Activated CD4-positive, alpha-beta T cell treated with anti-CD3 and anti-CD28 coated beads, Interleukin-2, amount 10 ng/mL, durations not matched to agents 7 days and 5 days (primary cell): ENCODE results near the gene TMBIM6. TPM values are rescaled to one million over a fixed set of nuclear protein-coding genes. Genes with fewer than 3 reads are reported as not detected.
"Not testable (repeated sequence)": the region's sequence is repeated elsewhere in the genome, so short reads cannot be mapped to it uniquely, and the experiment has no call there.

Experiments
- CTCF ChIA-PET: fragments of 350-600 bp; sonication (Branson Sonifier 250); formaldehyde crosslinking; loops from one replicate; lab custom pipeline; 2021; ENCODE audit warnings: antibody characterized with exemption; lab: Charles Lee
- POLR2A ChIA-PET: fragments of 350-600 bp; sonication (Branson Sonifier 250); formaldehyde crosslinking; loops from one replicate; lab custom pipeline; 2021; ENCODE audit warnings: antibody characterized with exemption; lab: Charles Lee
- DNase-seq: peaks from one replicate; pipeline ENCODE4 v3.0.0-alpha.2; 2020
- H3K27ac Mint-ChIP-seq: one replicate; pipeline ENCODE4 v1.8.0; 2021; ENCODE audit warnings: mild to moderate bottlenecking, moderate library complexity, mixed read lengths
- H3K27me3 Mint-ChIP-seq: one replicate; pipeline ENCODE4 v1.8.0; 2021; ENCODE audit warnings: mixed read lengths
- H3K36me3 Mint-ChIP-seq: one replicate; pipeline ENCODE4 v1.8.0; 2021; ENCODE audit warnings: low read depth, mixed read lengths
- H3K4me1 Mint-ChIP-seq: one replicate; pipeline ENCODE4 v1.8.0; 2021; ENCODE audit warnings: mixed read lengths
- H3K4me3 Mint-ChIP-seq: one replicate; pipeline ENCODE4 v1.8.0; 2021; ENCODE audit warnings: mild to moderate bottlenecking, moderate library complexity, mixed read lengths
- H3K9me3 Mint-ChIP-seq: one replicate; pipeline ENCODE4 v1.8.0; 2021; ENCODE audit warnings: mixed read lengths
- total RNA-seq, 2 experiments: library from RNA; stranded (reverse); gene quantifications; one replicate each; pipeline ENCODE4 v1.2.3, GENCODE V29; 2021

TMBIM6 gene
- total RNA-seq, 2 experiments from 2014 or later, result 426 to 442 TPM

GRCh38 chr12:49761677-49762467 is 20.5 kb downstream of the TMBIM6 start:
- Mint-ChIP-seq H3K27ac (peak overlapping the region; percentile 83), H3K4me3 (no peak overlapping the region), H3K4me1 (peaks cover 52% of the 10 kb centered on the region), H3K27me3 (no peaks in the 10 kb centered on the region), H3K9me3 (no peaks in the 10 kb centered on the region), H3K36me3 (peaks cover 63% of the 10 kb centered on the region)
- POLR2A ChIA-PET, result interaction anchor here (0.6 to 1.0 kb wide), 3 partner anchors 20 to 81 kb away, joined by 4 to 8 read pairs (median 5); partner anchors contain the start of genes BCDIN3D, NCKAP5L and TMBIM6
- DNase-seq, result no peak
- CTCF ChIA-PET, result interaction anchor here (0.8 to 4.8 kb wide), 12 partner anchors 8 to 145 kb away, joined by 3 to 26 read pairs (median 5); partner anchors contain the start of gene TMBIM6

DNA sequence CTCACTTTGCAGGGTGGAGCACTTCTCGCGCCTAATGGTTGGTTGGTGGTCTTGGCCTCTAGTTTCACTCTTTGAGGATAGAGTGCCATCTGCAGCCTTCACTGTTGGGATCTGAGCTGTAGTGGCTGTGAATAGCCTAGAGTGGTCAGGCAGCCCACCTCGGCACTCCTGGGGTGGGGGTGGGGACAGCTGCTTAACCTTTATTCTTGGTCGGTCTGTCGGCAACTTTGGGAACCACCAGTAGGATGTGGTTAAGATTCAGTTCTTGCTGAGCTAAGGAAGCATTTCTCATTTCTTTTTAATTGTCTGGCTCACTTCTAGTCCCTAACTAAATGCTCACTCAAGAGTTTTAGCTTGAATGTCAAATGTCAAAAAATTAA is 21.1 kb downstream of the TMBIM6 start:
- no peak overlapping the region for H3K4me3 Mint-ChIP-seq
- no peaks in the 10 kb centered on the region for H3K9me3 Mint-ChIP-seq
- H3K4me1 Mint-ChIP-seq, result peaks cover 52% of the 10 kb centered on the region
- peaks cover 57% of the 10 kb centered on the region for H3K36me3 Mint-ChIP-seq
- ChIA-PET CTCF (interaction anchor here (0.8 to 4.8 kb wide), 11 partner anchors 8 to 145 kb away, joined by 3 to 26 read pairs (median 4); partner anchors contain the start of gene TMBIM6), POLR2A (interaction anchor here (0.6 to 1.0 kb wide), 3 partner anchors 21 to 81 kb away, joined by 4 to 8 read pairs (median 5); partner anchors contain the start of genes BCDIN3D, NCKAP5L and TMBIM6)
- peak overlapping the region; percentile 83 for H3K27ac Mint-ChIP-seq
- peak; percentile 22 for DNase-seq
- H3K27me3 Mint-ChIP-seq, result no peaks in the 10 kb centered on the region

- H3K36me3 Mint-ChIP-seq, result peaks cover 53% of the 10 kb centered on the region
- H3K4me1 Mint-ChIP-seq, result peaks cover 53% of the 10 kb centered on the region
- POLR2A ChIA-PET, result interaction anchor here (1.0 kb wide), 1 partner anchor 22 kb away, joined by 8 read pairs; the partner anchor contains the start of gene TMBIM6
- CTCF ChIA-PET, result interaction anchor here (0.8 to 4.8 kb wide), 10 partner anchors 9 to 89 kb away, joined by 3 to 26 read pairs (median 5); partner anchors contain the start of gene TMBIM6
- DNase-seq, result peak; percentile 81
- no peaks in the 10 kb centered on the region for H3K27me3 Mint-ChIP-seq
- peak overlapping the region; percentile 83 for H3K27ac Mint-ChIP-seq
- H3K4me3 Mint-ChIP-seq, result peak overlapping the region; percentile 8
- no peaks in the 10 kb centered on the region for H3K9me3 Mint-ChIP-seq
These were observed 21.7 kb downstream of the TMBIM6 start for GRCh38 chr12:49763006-49763591.

- no peak overlapping the region for H3K4me3 Mint-ChIP-seq
- ChIA-PET CTCF (interaction anchor here (1.1 to 4.8 kb wide), 5 partner anchors 8 to 143 kb away, joined by 3 to 26 read pairs (median 12); partner anchors contain the start of gene TMBIM6), POLR2A (no interaction called here)
- peak overlapping the region; percentile 83 for H3K27ac Mint-ChIP-seq
- no peaks in the 10 kb centered on the region for H3K9me3 Mint-ChIP-seq
- H3K4me1 Mint-ChIP-seq, result peaks cover 50% of the 10 kb centered on the region
- no peak for DNase-seq
- H3K36me3 Mint-ChIP-seq, result peaks cover 43% of the 10 kb centered on the region
- no peaks in the 10 kb centered on the region for H3K27me3 Mint-ChIP-seq
These were observed 22.8 kb downstream of the TMBIM6 start for GRCh38 chr12:49764126-49764525.

GRCh38 chr12:49766115-49766455 is 24.7 kb downstream of the TMBIM6 start:
- H3K9me3 Mint-ChIP-seq, result no peaks in the 10 kb centered on the region
- CTCF ChIA-PET, result interaction anchor here (1.1 to 1.6 kb wide), 3 partner anchors 12 to 58 kb away, joined by 3 to 7 read pairs (median 4); no protein-coding TSS in a partner anchor
- no peak for DNase-seq
- peaks cover 47% of the 10 kb centered on the region for H3K4me1 Mint-ChIP-seq
- no peak overlapping the region for H3K4me3 Mint-ChIP-seq
- H3K27me3 Mint-ChIP-seq, result no peaks in the 10 kb centered on the region
- H3K36me3 Mint-ChIP-seq, result peaks cover 40% of the 10 kb centered on the region
- no peak overlapping the region for H3K27ac Mint-ChIP-seq
- POLR2A ChIA-PET, result no interaction called here

DNA sequence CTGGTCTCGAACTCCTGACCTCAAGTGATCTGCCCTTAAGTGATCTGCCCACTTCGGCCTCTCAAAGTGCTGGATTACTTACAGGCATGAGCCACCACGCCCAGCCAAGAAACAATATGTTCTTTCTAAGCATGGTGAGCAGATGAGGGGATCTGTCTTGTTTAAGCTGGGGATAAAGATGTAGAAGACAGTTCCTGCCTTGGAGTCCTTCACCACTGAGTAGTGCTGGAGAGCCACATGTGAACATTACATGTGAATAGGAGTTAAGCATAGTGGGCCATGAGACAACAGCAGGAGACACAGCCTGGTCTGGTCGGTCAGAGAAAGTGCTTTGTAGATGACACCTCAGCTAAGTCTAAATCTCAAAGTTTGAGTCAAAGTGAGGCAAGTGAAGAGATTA is 26.0 kb downstream of the TMBIM6 start:
- H3K4me1 Mint-ChIP-seq, result peaks cover 35% of the 10 kb centered on the region
- H3K9me3 Mint-ChIP-seq, result no peaks in the 10 kb centered on the region
- ChIA-PET CTCF (interaction anchor here (0.7 to 3.5 kb wide), 5 partner anchors 11 to 181 kb away, joined by 3 to 10 read pairs (median 4); partner anchors contain the start of gene TMBIM6), POLR2A (no interaction called here)
- H3K27ac Mint-ChIP-seq, result no peak overlapping the region
- H3K27me3 Mint-ChIP-seq, result no peaks in the 10 kb centered on the region
- no peak overlapping the region for H3K4me3 Mint-ChIP-seq
- no peak for DNase-seq
- H3K36me3 Mint-ChIP-seq, result peaks cover 31% of the 10 kb centered on the region

- DNase-seq, H3K36me3 Mint-ChIP-seq, POLR2A ChIA-PET, H3K27ac Mint-ChIP-seq, H3K4me3 Mint-ChIP-seq, H3K4me1 Mint-ChIP-seq, H3K9me3 Mint-ChIP-seq, H3K27me3 Mint-ChIP-seq: not testable (repeated sequence)
- CTCF ChIA-PET, result interaction anchor here (0.7 to 3.4 kb wide), 4 partner anchors 11 to 290 kb away, joined by 3 to 17 read pairs (median 4); no protein-coding TSS in a partner anchor
These were observed 31.7 kb downstream of the TMBIM6 start for GRCh38 chr12:49773102-49773501.

GRCh38 chr12:49776413-49776812 is 35.1 kb downstream of the TMBIM6 start:
- ChIA-PET CTCF (interaction anchor here (2.2 to 3.5 kb wide), 3 partner anchors 19 to 62 kb away, joined by 4 to 13 read pairs (median 11); no protein-coding TSS in a partner anchor), POLR2A (no interaction called here)
- DNase-seq, result peak; percentile 67
- Mint-ChIP-seq H3K27ac (no peak overlapping the region), H3K4me1 (peaks cover 13% of the 10 kb centered on the region), H3K4me3 (no peak overlapping the region), H3K9me3 (no peaks in the 10 kb centered on the region), H3K27me3 (peaks cover 14% of the 10 kb centered on the region), H3K36me3 (no peaks in the 10 kb centered on the region)

- H3K27ac Mint-ChIP-seq, result no peak overlapping the region
- no peak for DNase-seq
These were observed 35.5 kb downstream of the TMBIM6 start for GRCh38 chr12:49776858-49777257.

GRCh38 chr12:49777341-49777740 is 36.0 kb downstream of the TMBIM6 start:
- ChIA-PET CTCF (interaction anchor here (0.9 to 3.5 kb wide), 16 partner anchors 11 to 150 kb away, joined by 3 to 13 read pairs (median 4); partner anchors contain the start of genes BCDIN3D and TMBIM6), POLR2A (no interaction called here)
- Mint-ChIP-seq H3K27ac (no peak overlapping the region), H3K4me1 (peaks cover 13% of the 10 kb centered on the region), H3K36me3 (no peaks in the 10 kb centered on the region), H3K9me3 (no peaks in the 10 kb centered on the region), H3K4me3 (no peak overlapping the region), H3K27me3 (peaks cover 21% of the 10 kb centered on the region)
- DNase-seq, result no peak

More at GRCh38 chr12:49776858-49777257, 35.5 kb downstream of the TMBIM6 start:
- Mint-ChIP-seq H3K27me3 (peaks cover 17% of the 10 kb centered on the region), H3K9me3 (no peaks in the 10 kb centered on the region), H3K36me3 (no peaks in the 10 kb centered on the region), H3K4me1 (peaks cover 13% of the 10 kb centered on the region), H3K4me3 (no peak overlapping the region)
- ChIA-PET POLR2A (no interaction called here), CTCF (interaction anchor here (1.0 to 3.5 kb wide), 10 partner anchors 14 to 115 kb away, joined by 3 to 13 read pairs (median 6); partner anchors contain the start of gene TMBIM6)

- POLR2A ChIA-PET, result no interaction called here
- no peak overlapping the region for H3K27ac Mint-ChIP-seq
- H3K4me3 Mint-ChIP-seq, result no peak overlapping the region
- DNase-seq, result peak; percentile 74
- no peaks in the 10 kb centered on the region for H3K36me3 Mint-ChIP-seq
- peaks cover 21% of the 10 kb centered on the region for H3K27me3 Mint-ChIP-seq
- peaks cover 13% of the 10 kb centered on the region for H3K4me1 Mint-ChIP-seq
- no peaks in the 10 kb centered on the region for H3K9me3 Mint-ChIP-seq
- CTCF ChIA-PET, result interaction anchor here (0.8 to 3.5 kb wide), 21 partner anchors 9 to 215 kb away, joined by 3 to 13 read pairs (median 4); partner anchors contain the start of genes BCDIN3D and TMBIM6
These were observed 36.7 kb downstream of the TMBIM6 start for GRCh38 chr12:49777800-49778748.
